ENCODE data around the gene ZNF189.
A peak's percentile ranks its signal among the peaks of the same experiment; 100 is the strongest.

ZNF189 gene

DNA sequence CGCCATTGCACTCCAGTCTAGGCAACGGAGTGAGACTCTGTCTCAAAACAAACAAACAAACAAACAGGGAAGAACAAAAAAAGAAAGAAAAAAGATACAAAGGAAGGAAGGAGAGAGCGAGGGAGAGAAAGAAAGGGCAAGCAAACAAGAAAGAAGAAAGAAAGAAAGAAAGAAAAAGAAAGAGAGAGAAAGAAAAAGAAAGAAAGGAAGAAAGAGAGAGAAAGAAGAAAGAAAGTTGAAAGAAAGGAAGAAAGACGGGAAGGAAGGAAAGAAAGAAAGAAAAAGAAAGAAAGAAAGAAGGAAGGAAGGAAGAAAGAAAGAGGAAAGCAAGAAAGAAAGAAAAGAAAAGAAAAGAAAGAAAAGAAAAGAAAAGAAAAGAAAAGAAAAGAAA, 50.0 kb downstream of the ZNF189 start:
- DNase-seq (ENCODE audit: extremely low read depth in 1 of 2, low read depth in 1 of 2) = no peak

DNA sequence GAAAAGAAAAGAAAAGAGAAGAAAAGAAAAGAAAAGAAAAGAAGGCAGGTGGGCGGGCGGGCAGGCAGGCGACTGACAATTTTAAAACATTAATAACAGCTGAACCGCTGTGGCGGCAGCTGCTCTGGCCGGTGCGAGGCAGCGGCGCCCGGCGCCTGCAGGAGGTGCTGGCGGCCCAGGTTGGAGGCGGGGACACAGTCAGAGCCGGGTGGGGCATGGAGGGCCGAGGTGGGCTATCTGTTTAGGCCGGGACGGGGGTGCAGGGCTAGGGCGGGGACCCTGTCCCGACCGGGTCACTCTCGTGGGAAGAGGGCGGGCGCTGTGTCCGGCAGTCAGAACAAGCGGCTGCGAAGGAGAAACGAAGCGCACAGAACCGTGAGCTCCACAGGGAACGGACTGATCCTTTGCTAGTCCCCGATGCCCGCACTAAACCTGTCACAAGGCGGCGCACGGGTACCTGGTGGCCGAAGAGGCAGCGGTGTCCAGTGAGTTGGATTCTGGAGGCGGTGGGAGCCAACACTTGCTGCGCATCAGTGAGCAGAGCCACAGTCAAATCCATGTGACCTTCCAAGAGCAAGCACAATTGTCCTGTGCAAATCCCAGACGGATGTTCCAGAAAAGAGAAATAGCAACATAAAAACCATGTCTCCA, 50.5 kb downstream of the ZNF189 start:
- DNase-seq (ENCODE audit: extremely low read depth in 1 of 2, low read depth in 1 of 2) = peak; percentile 28 to 37

DNA sequence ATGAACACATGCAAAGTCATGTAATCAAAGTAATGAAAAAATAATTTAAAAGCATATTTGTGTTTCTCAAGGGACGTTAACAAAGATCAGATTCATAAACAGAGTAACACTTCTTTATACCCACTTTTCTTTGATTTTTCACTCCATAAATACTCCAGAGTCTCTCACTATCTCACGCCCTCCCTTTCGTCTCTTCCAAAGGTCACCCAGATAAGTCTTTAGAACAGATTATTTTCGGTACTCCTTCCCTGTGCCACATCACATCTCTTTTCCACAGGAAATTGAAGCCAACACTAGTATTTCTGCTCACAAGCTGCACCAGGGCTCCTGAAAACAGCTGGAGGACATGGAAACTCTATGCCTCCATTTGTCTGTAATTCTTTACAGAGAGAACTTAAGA, 52.3 kb downstream of the ZNF189 start:
- no peak for DNase-seq (ENCODE audit: extremely low read depth in 1 of 2, low read depth in 1 of 2)

DNA sequence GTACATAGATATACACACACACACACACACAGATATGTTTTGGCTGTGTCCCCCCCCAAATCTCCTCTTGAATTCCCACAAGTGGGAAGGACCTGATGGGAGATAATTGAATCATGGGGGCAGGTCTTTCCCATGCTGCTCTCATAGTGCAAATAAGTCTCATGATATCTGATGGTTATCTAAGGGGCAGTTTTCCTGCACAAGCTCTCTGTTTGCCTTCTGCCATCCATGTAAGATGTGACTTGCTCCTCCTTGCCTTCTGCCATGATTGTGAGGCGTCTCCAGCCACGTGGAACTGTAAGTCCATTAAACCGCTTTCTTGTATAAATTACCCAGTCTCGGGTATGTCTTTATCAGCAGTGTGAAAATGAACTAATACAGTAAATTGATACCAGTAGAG, 52.8 kb downstream of the ZNF189 start:
- DNase-seq (ENCODE audit: extremely low read depth in 1 of 2, low read depth in 1 of 2) = no peak

DNA sequence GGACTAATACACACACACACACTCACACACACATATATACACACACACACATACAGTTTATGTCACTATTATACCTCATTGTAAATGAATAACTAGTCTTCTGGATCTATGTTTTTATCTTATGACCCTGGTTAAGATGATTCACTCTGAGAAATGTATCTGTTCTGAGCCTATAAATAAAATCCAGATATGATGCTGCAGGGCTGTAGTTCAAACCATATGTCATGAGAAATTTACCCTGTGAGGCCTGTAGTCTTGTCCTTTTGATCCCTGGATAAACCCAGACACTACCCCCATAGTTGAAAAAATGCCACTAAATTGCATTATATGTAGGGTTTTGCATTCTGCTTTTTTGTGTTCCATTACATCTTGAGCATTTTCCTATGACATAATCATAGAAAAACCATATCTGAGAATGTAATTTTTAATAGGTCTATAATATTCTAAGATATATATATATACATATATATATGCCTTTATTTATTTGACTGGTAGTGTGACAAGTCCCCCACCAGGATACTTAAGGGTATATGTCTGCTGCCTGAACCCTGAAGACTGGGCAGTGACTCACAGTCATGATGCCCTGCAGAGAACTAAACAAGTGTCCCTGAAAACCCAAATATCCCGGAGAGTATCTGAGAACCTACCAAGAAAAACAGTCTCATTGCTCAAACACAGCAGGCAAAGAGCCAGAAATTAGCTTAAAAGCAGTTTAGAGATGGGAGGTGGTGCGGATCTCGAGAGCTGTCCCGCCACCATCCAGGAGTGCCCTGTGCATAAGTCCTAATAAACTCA, 55.3 kb downstream of the ZNF189 start:
- DNase-seq (ENCODE audit: extremely low read depth in 1 of 2, low read depth in 1 of 2) = no peak

DNA sequence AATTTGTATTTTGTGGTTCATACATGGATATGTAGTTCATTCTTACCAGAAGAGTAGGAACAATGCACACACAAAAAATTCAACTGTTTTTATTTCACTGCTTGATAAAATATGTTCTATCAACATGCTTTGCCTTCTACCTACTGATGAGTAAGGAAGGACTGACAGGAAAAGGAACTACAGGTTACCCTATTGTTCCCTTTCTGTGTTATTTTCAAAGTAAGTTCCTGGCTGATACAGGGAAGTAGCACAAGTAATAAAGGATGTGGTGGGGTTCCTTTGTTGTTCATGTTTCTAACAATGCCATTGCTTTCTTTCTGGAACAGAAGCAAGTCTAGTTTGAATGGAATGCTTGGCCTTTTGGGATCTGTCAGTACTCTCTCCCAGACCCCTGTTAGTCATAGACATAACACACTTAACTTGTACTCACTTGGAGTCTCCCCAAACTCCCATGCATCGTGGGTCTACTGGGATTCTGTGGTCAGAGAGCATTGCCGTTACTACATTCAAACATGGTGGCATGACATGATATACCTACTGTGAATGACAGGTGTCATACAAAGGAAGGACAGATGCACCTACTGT, 57.1 kb downstream of the ZNF189 start:
- DNase-seq (ENCODE audit: extremely low read depth in 1 of 2, low read depth in 1 of 2) = no peak

DNA sequence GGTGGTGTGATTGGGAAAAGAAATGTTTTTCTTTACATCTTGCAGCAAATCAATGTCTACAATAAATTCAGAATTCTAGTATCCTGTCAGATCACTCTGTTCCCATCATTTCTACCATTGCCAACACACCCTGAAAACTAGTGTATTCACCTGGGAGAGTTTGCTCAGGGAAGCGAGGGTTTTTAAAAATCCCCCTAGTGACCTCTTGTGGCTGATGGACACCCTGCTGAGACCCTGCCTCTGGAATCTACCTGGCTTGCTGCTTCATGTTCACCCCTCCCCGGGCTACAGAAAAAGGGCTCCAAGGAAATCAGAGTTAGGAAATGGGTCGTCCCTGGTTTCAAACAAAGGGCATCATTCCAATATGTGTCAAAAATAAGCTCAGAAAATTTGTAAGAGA, 58.4 kb downstream of the ZNF189 start:
- DNase-seq (ENCODE audit: extremely low read depth in 1 of 2, low read depth in 1 of 2) = no peak

DNA sequence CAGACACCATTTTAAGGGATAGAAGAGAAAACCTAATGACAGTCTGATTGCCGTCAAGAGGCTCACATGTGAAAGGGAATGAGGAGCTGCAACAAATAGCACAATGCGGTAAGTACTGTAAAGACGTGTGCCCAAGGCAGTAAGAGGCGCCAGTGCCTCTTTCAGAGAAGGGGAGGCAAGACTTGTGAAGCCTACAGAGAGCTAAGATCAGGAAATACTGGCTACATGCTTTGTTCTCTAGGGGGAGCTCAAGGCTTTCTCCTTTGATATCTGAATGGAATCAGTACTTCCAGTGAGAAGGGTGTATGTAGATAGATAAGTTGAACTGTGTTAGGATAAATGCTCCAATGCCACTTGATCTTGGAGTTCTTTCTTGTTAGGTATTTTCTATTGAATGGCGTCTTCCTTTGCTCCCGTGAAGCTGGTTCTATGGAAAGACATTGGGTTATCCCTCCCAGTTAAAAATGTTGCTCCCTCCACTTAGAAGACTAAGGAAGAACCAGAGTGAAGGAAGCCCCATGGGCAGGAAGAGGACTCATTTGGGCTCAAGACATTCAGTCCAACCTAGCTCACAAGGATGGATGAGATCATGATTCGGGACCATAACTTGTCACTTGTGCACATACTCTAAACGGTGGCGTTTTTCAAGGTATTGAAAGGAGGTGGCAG, 60.4 kb downstream of the ZNF189 start:
- no peak for DNase-seq (ENCODE audit: extremely low read depth in 1 of 2, low read depth in 1 of 2)
